Liver (tissue), 9 donors: ENCODE measurements around the gene HSBP1. TPM values are rescaled to one million over a fixed set of nuclear protein-coding genes. Genes with fewer than 3 reads are reported as not detected.

Source experiments
- DNase-seq: peaks from one replicate; pipeline ENCODE4 v3.0.0-alpha.2; 2017; ENCODE audit warnings: low spot score
- H3K27ac ChIP-seq, 2 donors: one replicate each; pipeline ENCODE4 v1.7.0; 2013; ENCODE audit warnings: inconsistent platforms in 2 of 2, low read length in 2 of 2, control low read depth in 1 of 2, low read depth in 1 of 2, mild to moderate bottlenecking in 1 of 2
- H3K27me3 ChIP-seq, 4 donors: one replicate each; pipeline versions ENCODE4 v1.6.1 to v1.7.0; 2013; ENCODE audit warnings: low read length in 3 of 4, inconsistent platforms in 1 of 4, mild to moderate bottlenecking in 1 of 4, moderate library complexity in 1 of 4; ENCODE audit not compliant: control insufficient read depth in 4 of 4, insufficient read depth in 4 of 4
- H3K36me3 ChIP-seq, 4 donors: one replicate each; pipeline versions ENCODE4 v1.6.1 to v1.7.0; 2013; ENCODE audit warnings: low read length in 3 of 4, mild to moderate bottlenecking in 3 of 4, low read depth in 1 of 4, moderate library complexity in 1 of 4; ENCODE audit not compliant: control insufficient read depth in 4 of 4, insufficient read depth in 3 of 4
- H3K4me1 ChIP-seq, 4 donors: one replicate each; pipeline versions ENCODE4 v1.6.1 to v1.7.0; 2013; ENCODE audit warnings: low read length in 3 of 4, mild to moderate bottlenecking in 3 of 4, moderate library complexity in 1 of 4; ENCODE audit not compliant: control insufficient read depth in 4 of 4, insufficient read depth in 4 of 4
- H3K4me3 ChIP-seq, 3 donors: one replicate each; pipeline versions ENCODE4 v1.6.1 to v1.7.0; 2013; ENCODE audit warnings: low read length in 3 of 3, control low read depth in 1 of 3, low read depth in 1 of 3, mild to moderate bottlenecking in 1 of 3
- H3K9ac ChIP-seq, 2 donors: one replicate each; pipeline ENCODE4 v1.7.0; 2013; ENCODE audit warnings: low read length in 2 of 2, mild to moderate bottlenecking in 2 of 2, moderate library complexity in 2 of 2, control low read depth in 1 of 2, low read depth in 1 of 2
- H3K9me3 ChIP-seq, 4 donors: one replicate each; pipeline versions ENCODE4 v1.6.1 to v1.7.0; 2013; ENCODE audit warnings: low read length in 3 of 4; ENCODE audit not compliant: control insufficient read depth in 4 of 4
- EGR1 ChIP-seq, 2 donors: IDR thresholded peaks; 2 replicates each; pipeline ENCODE4 v1.6.1; 2016 to 2018; ENCODE audit warnings: antibody characterized with exemption in 2 of 2, low read depth in 2 of 2
- FOXA1 ChIP-seq: IDR thresholded peaks from 2 replicates; pipeline ENCODE4 v1.6.1; 2016; ENCODE audit warnings: antibody characterized with exemption
- FOXA2 ChIP-seq: IDR thresholded peaks from 2 replicates; pipeline ENCODE4 v1.6.1; 2016; ENCODE audit warnings: antibody characterized with exemption
- GABPA ChIP-seq, 2 donors: IDR thresholded peaks in 1 of 2; conservative IDR thresholded peaks in 1 of 2; 2 replicates each; pipeline ENCODE4 v1.6.1; 2016; ENCODE audit warnings: antibody characterized with exemption in 2 of 2, mild to moderate bottlenecking in 1 of 2, moderate library complexity in 1 of 2
- HNF4A ChIP-seq, 2 donors: conservative IDR thresholded peaks; 2 replicates each; pipeline ENCODE4 v1.6.1; 2016; ENCODE audit warnings: antibody characterized with exemption in 2 of 2, mild to moderate bottlenecking in 2 of 2
- HNF4G ChIP-seq: IDR thresholded peaks from 2 replicates; pipeline ENCODE4 v1.6.1; 2016; ENCODE audit warnings: antibody characterized with exemption
- JUND ChIP-seq, 2 donors: IDR thresholded peaks; 2 replicates each; pipeline ENCODE4 v1.6.1; 2016; ENCODE audit warnings: antibody characterized with exemption in 2 of 2
- NR2F2 ChIP-seq: IDR thresholded peaks from 2 replicates; pipeline ENCODE4 v1.6.1; 2016; ENCODE audit warnings: antibody characterized with exemption
- RAD21 ChIP-seq, 2 donors: IDR thresholded peaks; 2 replicates each; pipeline ENCODE4 v1.6.1; 2016; ENCODE audit warnings: antibody characterized with exemption in 2 of 2, mild to moderate bottlenecking in 2 of 2
- RXRA ChIP-seq, 2 donors: IDR thresholded peaks; 2 replicates each; pipeline ENCODE4 v1.6.1; 2017 to 2018; ENCODE audit warnings: antibody characterized with exemption in 2 of 2, mild to moderate bottlenecking in 1 of 2
- SP1 ChIP-seq: IDR thresholded peaks from 2 replicates; pipeline ENCODE4 v1.6.1; 2018; ENCODE audit warnings: antibody characterized with exemption, mild to moderate bottlenecking
- TAF1 ChIP-seq: conservative IDR thresholded peaks from 2 replicates; pipeline ENCODE4 v1.6.1; 2016; ENCODE audit warnings: antibody characterized with exemption, mild to moderate bottlenecking
- YY1 ChIP-seq: IDR thresholded peaks from 2 replicates; pipeline ENCODE4 v1.6.1; 2016; ENCODE audit warnings: antibody characterized with exemption, mild to moderate bottlenecking
- WGBS: extraction: QIAGEN DNeasy Blood & Tissue Kit; methylation state at CpG from one replicate; pipeline ENCODE4 v1.1.7; 2013; 5-methylcytosine and 5-hydroxymethylcytosine counted together
- polyA plus RNA-seq, 2 donors: library from polyadenylated mRNA; stranded (reverse) in 1 of 2; unstranded in 1 of 2; fragments of 200-250 nt in 1 of 2; fragments of >200 nt in 1 of 2; fragmentation: Nextera tagmentation in 1 of 2; extraction: Ambion mirVana in 1 of 2; gene quantifications; one replicate each; pipeline versions ENCODE4 v1.2.1 to v1.2.3, GENCODE V29; 2013 to 2015
- total RNA-seq, 2 donors: library from RNA; depleted of rRNA; stranded (reverse); fragments of >200 nt; gene quantifications; one replicate each; pipeline ENCODE4 v1.2.3, GENCODE V29; 2014
- TF ChIP-seq, protein P1 (sequence below): fragments of 150-350 bp; IDR thresholded peaks from 2 replicates; pipeline ENCODE4 v1.5.1; 2017; ENCODE audit warnings: improper control_type of control experiment, low read depth, low read length; ENCODE audit not compliant: missing input control
- TF ChIP-seq, protein P2 (sequence below): IDR thresholded peaks from 2 replicates; pipeline ENCODE4 v1.6.1; 2016; ENCODE audit warnings: antibody characterized with exemption
- TF ChIP-seq, protein P3 (sequence below): IDR thresholded peaks from 2 replicates; pipeline ENCODE4 v1.6.1; 2016; ENCODE audit warnings: antibody characterized with exemption
- TF ChIP-seq, protein P4 (sequence below): IDR thresholded peaks from 2 replicates; pipeline ENCODE4 v1.6.1; 2016; ENCODE audit warnings: antibody characterized with exemption
- TF ChIP-seq, protein P5 (sequence below): IDR thresholded peaks from 2 replicates; pipeline ENCODE4 v1.6.1; 2016; ENCODE audit warnings: antibody characterized with exemption, mild to moderate bottlenecking
- donor health status: healthy.
- donor health status: healthy.
- donor health status: healthy.
- donor health status: healthy.
- donor health status: healthy.

Gene HSBP1
- total and polyA plus RNA-seq, 4 donors = 5.1 to 106 (median 38.3) TPM

DNA sequence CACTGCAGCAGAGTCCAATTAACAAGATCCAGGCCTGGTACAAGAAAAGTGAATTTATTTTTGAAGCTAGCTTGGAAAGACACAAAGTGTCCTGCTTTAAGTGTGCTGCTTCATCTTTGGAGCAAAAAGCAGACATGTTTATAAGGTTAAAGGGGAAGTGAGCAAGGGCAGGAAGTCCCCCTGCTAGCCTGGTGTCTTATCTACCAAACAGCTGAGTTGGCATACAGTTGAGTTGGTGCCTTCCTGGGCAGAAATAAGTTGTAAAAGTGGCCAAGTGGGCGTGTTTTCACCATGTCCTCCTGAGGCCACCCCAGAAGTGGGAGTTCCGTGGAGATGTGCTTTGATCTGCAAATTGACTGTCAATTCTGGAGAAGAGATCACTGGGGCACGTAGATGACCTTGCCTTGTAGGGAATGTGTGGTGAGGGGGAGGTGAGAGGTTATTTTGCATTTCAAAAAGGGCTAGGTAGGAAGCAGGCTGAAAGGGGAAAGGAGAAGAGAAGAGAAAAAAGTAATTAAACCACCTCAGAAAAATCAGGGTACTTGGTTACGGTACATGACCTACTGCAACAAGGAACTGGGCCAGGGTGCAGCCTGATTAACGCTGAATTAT, 38.3 kb upstream of the HSBP1 start:
- H3K36me3 ChIP-seq = no peaks in the 10 kb centered on the region
- H3K9me3 ChIP-seq = no peaks in the 10 kb centered on the region
- H3K27me3 ChIP-seq = no peaks in the 10 kb centered on the region
- H3K4me1 ChIP-seq = no peaks in the 10 kb centered on the region
- DNase-seq = no peak
- H3K27ac ChIP-seq = no peak overlapping the region
- WGBS = 59% methylated on average over 5 of the region's 5 CpGs
- H3K9ac ChIP-seq = no peak overlapping the region
- no peak overlapping the region for H3K4me3 ChIP-seq
- TF ChIP-seq FOXA2 (no peak), HNF4A (conservative IDR thresholded peaks at IDR 0.05) (no peak), TAF1 (no peak), JUND (IDR thresholded peaks at IDR 0.05) (no peak), EGR1 (IDR thresholded peaks at IDR 0.05; ENCODE audit: low read depth in 2 of 2) (no peak), SP1 (no peak), YY1 (no peak), GABPA (IDR thresholded peaks at IDR 0.05 in 1 of 2, conservative IDR thresholded peaks at IDR 0.05 in 1 of 2) (no peak), RAD21 (IDR thresholded peaks at IDR 0.05) (no peak), HNF4G (no peak), NR2F2 (no peak), FOXA1 (no peak), RXRA (IDR thresholded peaks at IDR 0.05) (no peak)
- TF ChIP-seq, protein P1, sequence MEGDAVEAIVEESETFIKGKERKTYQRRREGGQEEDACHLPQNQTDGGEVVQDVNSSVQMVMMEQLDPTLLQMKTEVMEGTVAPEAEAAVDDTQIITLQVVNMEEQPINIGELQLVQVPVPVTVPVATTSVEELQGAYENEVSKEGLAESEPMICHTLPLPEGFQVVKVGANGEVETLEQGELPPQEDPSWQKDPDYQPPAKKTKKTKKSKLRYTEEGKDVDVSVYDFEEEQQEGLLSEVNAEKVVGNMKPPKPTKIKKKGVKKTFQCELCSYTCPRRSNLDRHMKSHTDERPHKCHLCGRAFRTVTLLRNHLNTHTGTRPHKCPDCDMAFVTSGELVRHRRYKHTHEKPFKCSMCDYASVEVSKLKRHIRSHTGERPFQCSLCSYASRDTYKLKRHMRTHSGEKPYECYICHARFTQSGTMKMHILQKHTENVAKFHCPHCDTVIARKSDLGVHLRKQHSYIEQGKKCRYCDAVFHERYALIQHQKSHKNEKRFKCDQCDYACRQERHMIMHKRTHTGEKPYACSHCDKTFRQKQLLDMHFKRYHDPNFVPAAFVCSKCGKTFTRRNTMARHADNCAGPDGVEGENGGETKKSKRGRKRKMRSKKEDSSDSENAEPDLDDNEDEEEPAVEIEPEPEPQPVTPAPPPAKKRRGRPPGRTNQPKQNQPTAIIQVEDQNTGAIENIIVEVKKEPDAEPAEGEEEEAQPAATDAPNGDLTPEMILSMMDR = no peak
- TF ChIP-seq, protein P2, sequence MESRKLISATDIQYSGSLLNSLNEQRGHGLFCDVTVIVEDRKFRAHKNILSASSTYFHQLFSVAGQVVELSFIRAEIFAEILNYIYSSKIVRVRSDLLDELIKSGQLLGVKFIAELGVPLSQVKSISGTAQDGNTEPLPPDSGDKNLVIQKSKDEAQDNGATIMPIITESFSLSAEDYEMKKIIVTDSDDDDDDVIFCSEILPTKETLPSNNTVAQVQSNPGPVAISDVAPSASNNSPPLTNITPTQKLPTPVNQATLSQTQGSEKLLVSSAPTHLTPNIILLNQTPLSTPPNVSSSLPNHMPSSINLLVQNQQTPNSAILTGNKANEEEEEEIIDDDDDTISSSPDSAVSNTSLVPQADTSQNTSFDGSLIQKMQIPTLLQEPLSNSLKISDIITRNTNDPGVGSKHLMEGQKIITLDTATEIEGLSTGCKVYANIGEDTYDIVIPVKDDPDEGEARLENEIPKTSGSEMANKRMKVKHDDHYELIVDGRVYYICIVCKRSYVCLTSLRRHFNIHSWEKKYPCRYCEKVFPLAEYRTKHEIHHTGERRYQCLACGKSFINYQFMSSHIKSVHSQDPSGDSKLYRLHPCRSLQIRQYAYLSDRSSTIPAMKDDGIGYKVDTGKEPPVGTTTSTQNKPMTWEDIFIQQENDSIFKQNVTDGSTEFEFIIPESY = no peak
- TF ChIP-seq, protein P3, sequence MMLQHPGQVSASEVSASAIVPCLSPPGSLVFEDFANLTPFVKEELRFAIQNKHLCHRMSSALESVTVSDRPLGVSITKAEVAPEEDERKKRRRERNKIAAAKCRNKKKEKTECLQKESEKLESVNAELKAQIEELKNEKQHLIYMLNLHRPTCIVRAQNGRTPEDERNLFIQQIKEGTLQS = no peak
- TF ChIP-seq, protein P4, sequence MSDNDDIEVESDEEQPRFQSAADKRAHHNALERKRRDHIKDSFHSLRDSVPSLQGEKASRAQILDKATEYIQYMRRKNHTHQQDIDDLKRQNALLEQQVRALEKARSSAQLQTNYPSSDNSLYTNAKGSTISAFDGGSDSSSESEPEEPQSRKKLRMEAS = no peak
- TF ChIP-seq, protein P5, sequence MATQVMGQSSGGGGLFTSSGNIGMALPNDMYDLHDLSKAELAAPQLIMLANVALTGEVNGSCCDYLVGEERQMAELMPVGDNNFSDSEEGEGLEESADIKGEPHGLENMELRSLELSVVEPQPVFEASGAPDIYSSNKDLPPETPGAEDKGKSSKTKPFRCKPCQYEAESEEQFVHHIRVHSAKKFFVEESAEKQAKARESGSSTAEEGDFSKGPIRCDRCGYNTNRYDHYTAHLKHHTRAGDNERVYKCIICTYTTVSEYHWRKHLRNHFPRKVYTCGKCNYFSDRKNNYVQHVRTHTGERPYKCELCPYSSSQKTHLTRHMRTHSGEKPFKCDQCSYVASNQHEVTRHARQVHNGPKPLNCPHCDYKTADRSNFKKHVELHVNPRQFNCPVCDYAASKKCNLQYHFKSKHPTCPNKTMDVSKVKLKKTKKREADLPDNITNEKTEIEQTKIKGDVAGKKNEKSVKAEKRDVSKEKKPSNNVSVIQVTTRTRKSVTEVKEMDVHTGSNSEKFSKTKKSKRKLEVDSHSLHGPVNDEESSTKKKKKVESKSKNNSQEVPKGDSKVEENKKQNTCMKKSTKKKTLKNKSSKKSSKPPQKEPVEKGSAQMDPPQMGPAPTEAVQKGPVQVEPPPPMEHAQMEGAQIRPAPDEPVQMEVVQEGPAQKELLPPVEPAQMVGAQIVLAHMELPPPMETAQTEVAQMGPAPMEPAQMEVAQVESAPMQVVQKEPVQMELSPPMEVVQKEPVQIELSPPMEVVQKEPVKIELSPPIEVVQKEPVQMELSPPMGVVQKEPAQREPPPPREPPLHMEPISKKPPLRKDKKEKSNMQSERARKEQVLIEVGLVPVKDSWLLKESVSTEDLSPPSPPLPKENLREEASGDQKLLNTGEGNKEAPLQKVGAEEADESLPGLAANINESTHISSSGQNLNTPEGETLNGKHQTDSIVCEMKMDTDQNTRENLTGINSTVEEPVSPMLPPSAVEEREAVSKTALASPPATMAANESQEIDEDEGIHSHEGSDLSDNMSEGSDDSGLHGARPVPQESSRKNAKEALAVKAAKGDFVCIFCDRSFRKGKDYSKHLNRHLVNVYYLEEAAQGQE = no peak
